ENCODE data around the gene FCGR3B.
A peak's percentile ranks its signal among the peaks of the same experiment; 100 is the strongest.
"Not testable (repeated sequence)": the region's sequence is repeated elsewhere in the genome, so short reads cannot be mapped to it uniquely, and the experiment has no call there.

Gene FCGR3B

DNA sequence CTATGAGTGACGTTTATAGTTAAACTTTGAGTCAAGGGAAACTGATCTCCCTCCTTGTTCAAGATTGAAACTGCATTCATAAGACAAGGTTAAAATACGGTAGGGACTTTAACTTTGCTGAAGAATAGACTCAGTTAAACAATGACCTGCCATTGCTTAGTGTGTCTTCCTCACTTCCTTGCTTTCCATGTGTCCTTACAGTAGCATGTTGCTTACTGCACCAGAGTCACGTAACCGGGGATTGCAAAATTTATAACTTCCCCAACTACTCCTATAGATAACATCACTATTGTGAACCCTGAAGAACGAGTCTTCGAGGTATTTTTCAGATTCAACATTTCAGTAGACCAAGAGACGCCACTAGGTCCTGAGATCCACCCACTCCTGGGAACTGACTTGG is 22.6 kb upstream of the FCGR3B start:
- not testable (repeated sequence) for H3K4me3 ChIP-seq (ENCODE audit: low read depth, low read length)

GRCh38 chr1:161647507-161648360 is 16.8 kb upstream of the FCGR3B start:
- TF ChIP-seq, protein P1, sequence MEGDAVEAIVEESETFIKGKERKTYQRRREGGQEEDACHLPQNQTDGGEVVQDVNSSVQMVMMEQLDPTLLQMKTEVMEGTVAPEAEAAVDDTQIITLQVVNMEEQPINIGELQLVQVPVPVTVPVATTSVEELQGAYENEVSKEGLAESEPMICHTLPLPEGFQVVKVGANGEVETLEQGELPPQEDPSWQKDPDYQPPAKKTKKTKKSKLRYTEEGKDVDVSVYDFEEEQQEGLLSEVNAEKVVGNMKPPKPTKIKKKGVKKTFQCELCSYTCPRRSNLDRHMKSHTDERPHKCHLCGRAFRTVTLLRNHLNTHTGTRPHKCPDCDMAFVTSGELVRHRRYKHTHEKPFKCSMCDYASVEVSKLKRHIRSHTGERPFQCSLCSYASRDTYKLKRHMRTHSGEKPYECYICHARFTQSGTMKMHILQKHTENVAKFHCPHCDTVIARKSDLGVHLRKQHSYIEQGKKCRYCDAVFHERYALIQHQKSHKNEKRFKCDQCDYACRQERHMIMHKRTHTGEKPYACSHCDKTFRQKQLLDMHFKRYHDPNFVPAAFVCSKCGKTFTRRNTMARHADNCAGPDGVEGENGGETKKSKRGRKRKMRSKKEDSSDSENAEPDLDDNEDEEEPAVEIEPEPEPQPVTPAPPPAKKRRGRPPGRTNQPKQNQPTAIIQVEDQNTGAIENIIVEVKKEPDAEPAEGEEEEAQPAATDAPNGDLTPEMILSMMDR (IDR thresholded peaks at IDR 0.05; ENCODE audit: low read depth, low read length), result peak; percentile 25; the same call in 1 of the 2 replicates

DNA sequence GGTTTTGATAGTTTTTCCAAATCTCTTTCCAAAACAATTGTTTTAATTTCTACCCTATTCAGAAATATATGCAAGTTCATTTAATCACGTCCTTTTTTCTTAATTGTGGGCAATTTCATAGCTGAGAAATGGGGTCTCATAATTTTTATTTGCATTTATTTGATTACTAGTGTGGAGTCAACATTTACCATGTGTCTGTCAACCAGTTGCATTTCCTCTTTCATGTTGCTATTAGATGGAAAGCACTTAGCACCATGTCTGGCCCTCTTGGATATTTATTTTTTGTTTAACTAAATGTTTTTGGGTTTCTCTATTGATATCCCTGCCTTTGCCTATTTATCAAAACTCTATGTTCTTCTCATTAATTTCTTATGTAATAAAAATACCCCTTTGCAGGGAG is 13.9 kb upstream of the FCGR3B start:
- H3K4me3 ChIP-seq (ENCODE audit: low read depth, low read length), result not testable (repeated sequence)

More at GRCh38 chr1:161647507-161648360, 16.8 kb upstream of the FCGR3B start:
- H3K4me3 ChIP-seq (ENCODE audit: low read depth, low read length), result not testable (repeated sequence)

DNA sequence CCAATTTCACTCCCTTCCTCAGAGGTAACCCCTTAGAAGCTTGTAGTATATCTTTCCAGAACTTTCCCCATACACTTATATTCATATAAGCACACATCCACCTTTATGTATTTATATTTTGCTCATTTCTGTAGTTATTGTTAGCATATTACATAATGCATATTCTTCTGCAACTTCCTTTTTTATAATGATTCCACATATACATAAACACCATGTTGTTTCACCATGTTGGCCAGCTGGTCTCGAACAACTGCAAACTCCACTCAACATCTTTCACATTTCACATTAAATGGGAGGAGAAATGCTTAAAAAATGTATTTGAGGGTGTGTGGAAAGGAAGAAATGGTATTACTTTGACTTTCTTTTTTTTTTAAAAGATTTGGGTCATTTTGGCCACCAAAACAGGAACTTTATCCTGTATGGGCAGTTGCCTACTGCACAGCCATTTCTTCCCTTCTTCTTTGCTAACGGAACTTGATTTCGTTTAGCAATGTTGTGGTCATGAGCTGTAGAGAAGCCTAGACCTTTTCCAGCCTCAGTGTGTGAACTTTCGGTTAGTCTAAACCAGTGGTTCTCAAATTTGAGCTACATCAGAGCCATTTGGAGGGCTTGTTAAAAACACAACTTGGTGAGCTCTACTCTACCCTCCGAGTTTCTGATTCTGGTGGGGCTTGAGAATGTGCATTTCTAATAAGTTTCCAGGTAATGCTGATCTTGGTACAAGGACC is 12.7 kb upstream of the FCGR3B start:
- not testable (repeated sequence) for H3K4me3 ChIP-seq (ENCODE audit: low read depth, low read length)

DNA sequence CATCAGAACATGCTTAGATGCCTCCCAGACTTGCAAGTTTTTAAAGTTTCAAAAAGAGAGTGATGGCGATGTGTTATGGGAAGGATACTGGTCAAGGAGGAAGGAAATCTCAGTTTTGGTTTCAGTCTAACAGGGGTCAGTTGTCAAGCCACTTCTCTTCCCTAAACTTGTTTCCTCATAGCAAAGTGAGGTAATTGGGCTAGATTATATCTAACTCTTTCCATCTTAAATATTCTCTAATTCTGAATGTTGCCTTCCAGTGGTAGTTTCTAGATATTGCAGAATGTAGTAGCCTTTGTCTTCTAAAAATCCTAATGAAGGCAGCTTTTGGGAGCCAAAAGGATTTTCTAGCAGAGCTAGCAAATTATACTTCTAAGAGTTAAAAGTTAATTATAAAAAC is 11.7 kb upstream of the FCGR3B start:
- H3K4me3 ChIP-seq (ENCODE audit: low read depth, low read length), result not testable (repeated sequence)

DNA sequence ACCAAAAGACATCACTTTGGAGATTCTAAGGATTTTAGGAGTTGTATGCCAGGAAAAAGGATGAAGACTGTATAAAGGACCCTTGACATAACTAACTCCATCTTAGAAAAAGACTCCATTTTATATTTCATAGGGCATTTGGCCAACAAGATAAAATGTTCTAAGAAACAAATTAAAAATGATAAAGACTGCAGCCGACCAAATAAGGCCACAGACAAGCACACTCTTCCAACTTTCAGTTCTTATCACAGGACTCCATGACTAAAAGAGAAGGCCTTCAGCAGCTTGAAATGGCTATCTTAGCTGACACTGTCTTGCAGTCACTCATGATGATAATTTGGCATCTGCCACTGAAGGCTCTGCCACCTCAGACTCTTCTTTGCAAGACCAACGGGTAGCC is 8.2 kb upstream of the FCGR3B start:
- H3K4me3 ChIP-seq (ENCODE audit: low read depth, low read length), result not testable (repeated sequence)

- not testable (repeated sequence) for H3K4me3 ChIP-seq (ENCODE audit: low read depth, low read length)
These were observed 7.4 kb upstream of the FCGR3B start for GRCh38 chr1:161638251-161638993.

DNA sequence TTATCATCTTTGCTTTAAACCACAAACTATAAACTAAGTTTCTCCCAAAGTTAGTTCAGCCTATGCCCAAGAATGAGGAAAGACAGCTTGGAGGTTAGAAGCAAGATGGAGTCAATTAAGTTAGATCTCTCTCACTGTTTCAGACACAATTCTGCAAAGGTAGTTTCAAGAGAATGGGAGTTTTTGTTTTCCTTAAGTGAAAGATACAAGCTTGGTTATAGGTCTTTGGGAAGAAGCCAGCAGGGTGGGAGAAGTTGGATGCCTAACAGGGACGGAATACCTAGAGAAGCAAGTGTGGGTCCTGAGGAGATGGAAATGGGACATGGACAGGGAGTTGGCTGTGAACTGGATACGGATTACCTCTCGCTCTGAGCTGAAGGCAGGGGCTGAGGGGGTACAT is 6.0 kb upstream of the FCGR3B start:
- not testable (repeated sequence) for H3K4me3 ChIP-seq (ENCODE audit: low read depth, low read length)

GRCh38 chr1:161636189-161636782 is 5.3 kb upstream of the FCGR3B start:
- not testable (repeated sequence) for H3K4me3 ChIP-seq (ENCODE audit: low read depth, low read length)

GRCh38 chr1:161634993-161635392 is 4.0 kb upstream of the FCGR3B start:
- not testable (repeated sequence) for H3K4me3 ChIP-seq (ENCODE audit: low read depth, low read length)

DNA sequence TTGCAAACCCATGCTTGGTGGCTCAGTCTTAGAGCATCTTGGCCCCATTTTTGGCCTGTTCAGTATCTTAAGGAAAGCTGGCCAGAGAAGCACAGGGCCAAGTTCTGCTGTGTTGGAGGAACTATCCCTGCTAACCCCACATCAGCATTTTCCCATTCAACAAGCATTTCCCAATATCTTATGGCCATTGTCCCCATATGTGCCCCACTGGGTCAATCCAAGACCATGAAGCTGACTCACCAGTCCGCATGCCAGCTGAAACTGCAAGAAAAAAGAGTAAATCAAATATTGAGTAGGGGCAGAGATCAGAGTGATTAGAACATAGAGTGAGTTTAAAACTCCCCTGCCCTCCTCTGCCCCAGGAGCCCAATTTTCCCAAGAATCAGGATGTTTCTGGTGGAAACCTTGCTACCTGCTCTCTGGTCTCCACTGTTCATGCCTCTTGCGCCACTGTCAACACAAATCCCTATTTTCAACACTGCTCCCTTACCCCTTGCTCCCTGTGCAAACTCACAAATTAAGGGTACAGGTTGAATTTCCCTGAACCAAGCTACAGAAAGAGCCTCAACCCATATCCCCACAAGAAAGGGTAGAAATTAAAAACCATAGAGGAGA is 741 bp downstream of the FCGR3B start:
- not testable (repeated sequence) for H3K4me3 ChIP-seq (ENCODE audit: low read depth, low read length)

- H3K4me3 ChIP-seq (ENCODE audit: low read depth, low read length), result not testable (repeated sequence)
These were observed 4.4 kb downstream of the FCGR3B start for GRCh38 chr1:161626445-161627146.

DNA sequence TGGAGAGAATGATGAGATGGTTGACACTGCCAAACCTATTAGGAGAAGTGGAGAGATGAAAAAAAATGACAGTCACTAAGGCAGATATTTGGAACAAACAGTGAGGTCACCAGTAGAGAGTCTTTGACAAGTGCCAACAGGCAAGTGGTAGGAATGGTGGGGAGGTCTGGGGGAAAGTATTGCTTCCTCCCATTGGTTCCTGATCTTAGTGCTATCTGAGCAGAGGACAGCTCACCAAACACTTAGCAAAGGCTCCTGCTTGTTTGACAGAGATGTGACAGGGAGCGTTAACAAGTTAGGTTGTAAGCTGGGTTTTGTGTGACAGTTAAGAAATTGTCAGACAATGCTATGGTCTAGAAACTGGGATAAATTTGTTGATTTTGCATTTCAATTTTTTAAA is 6.4 kb downstream of the FCGR3B start:
- not testable (repeated sequence) for H3K4me3 ChIP-seq (ENCODE audit: low read depth, low read length)

DNA sequence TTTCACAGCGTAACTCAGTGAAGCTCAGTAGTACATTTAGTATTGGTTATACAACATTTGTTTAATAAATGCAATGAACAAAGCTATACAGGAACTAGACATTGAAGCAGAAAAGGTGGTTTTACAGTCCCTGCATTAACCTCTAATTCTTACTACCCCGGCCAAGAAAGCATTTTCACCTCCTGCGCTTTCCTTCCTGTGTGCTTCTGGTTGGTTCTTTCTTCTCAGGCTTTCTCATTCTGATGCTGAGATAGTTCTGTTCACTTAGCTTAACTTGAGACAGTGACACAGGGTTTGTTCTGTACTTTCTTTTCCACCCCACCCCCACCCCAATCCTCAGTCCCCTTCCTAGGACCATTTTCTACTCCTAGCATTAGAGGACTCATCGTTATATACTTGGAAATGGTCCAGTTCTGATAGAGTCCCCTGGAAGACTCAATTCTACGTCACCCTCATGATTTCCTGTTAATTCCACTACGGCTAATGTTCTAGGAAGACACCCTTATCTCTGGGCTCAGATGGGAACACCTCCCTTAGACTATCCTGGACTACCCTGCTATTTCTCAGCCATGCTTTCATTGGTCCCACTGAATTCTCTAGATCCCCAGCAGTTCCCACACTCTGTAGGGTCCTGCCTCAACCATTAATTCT is 7.5 kb downstream of the FCGR3B start:
- H3K4me3 ChIP-seq (ENCODE audit: low read depth, low read length), result not testable (repeated sequence)

DNA sequence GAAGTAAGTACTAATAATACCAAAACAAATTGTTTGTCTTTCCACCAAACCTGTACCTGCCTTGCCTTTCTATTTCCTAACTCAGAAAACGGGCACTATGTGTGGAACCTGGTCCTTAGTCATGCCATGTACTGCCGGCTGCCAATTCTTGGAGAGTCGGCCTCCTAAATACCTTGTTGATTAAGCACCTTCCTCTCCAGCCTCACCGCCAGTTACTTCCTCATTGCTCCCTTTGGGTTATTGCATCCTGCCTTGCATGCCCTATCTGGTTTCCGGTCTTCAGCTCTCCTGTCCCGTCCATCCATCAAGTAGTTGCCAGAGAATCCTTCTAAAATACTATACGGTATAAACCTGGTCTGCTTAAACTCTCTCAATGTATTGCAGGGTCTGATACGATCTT is 8.9 kb downstream of the FCGR3B start:
- not testable (repeated sequence) for H3K4me3 ChIP-seq (ENCODE audit: low read depth, low read length)

DNA sequence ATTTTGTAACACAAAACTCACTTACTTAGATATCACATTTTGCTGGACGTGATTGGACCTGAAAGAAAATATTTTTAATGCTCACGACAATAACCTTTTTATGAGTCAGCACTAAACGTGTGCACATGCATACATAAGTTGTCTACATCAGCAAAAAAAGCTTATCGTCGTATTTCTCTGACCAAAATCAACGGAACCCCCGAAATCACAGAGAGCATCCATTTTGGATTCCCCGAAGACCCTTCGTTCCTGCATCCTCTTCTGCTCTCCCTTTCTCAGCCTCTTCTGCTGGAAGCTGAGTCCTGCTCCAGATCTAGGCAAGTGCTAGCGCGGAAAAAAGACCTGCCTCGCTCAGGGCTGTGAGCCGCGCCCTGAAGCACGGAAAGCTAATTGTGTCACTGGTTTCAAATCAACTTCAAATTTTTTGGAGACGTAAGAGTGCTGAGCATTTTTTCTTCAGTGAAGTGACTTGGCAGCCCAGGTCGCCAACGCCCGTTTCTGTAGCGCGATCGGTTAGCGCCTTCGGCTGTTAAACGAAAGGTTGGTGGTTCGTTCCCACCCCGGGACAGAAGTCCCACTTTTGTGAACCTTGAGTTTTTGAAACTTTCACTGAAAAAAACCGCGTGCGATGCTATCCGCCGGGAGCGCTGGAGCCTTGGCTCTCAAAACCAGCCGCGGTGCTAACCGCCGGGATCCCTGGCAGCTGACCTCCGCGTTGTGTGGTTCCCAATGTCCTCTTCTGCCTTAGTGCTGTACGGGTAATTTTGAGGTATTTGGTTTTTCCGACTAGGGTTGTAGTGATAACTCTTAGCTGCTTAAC is 9.6 kb downstream of the FCGR3B start:
- peak overlapping the region; percentile 62 for H3K4me3 ChIP-seq (ENCODE audit: low read depth, low read length)

DNA sequence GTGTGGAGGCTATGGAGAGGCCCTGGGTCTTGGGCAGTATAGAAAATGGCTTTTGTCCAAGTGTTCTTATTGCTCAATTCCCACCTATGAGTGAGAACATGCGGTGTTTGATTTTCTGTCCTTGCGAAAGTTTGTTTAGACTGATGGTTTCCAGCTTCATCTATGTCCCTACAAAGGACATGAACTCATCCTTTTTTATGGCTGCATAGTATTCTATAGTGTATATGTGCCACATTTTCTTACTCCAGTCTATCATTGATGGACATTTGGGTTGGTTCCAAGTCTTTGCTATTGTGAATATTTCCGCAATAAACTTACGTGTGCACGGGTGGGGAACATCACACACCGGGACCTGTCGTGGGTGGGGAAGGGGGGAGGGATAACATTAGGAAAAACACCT is 10.6 kb downstream of the FCGR3B start:
- H3K4me3 ChIP-seq (ENCODE audit: low read depth, low read length), result not testable (repeated sequence)

Measured in WI38 (cell line).